HG03354 (cell line): ENCODE data around the gene ZNF23.

Source experiments
- ATAC-seq: cut with Tn5 transposase; IDR thresholded peaks from one replicate; pipeline ENCODE4 v1.9.1; 2021; ENCODE audit warnings: mild to moderate bottlenecking; ENCODE audit not compliant: unreplicated experiment, poor library complexity, severe bottlenecking

The ZNF23 gene

GRCh38 chr16:71430744-71431143 is 31.3 kb downstream of the ZNF23 start:
- ATAC-seq: no peak

GRCh38 chr16:71429581-71429980 is 32.5 kb downstream of the ZNF23 start:
- no peak for ATAC-seq

DNA sequence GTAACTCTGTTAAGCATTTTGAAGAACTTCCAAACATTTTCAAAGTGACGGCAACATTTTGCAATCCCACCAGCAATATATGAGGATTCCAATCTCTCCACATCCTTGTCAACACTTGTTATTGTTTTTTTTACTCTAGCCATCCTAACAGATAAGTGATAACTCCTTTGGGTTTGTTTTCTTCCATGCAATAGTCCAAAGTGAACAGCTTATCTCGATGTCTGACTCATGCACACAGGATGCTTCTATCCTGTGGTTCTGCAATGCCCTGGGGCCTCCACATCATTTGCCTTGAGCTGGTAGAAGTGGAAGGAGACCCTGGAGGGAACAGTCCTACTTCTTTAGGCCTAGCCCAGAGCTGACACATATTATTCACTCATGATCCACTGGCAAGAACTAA is 33.2 kb downstream of the ZNF23 start:
- no peak for ATAC-seq

GRCh38 chr16:71428385-71428784 is 33.7 kb downstream of the ZNF23 start:
- no peak for ATAC-seq

DNA sequence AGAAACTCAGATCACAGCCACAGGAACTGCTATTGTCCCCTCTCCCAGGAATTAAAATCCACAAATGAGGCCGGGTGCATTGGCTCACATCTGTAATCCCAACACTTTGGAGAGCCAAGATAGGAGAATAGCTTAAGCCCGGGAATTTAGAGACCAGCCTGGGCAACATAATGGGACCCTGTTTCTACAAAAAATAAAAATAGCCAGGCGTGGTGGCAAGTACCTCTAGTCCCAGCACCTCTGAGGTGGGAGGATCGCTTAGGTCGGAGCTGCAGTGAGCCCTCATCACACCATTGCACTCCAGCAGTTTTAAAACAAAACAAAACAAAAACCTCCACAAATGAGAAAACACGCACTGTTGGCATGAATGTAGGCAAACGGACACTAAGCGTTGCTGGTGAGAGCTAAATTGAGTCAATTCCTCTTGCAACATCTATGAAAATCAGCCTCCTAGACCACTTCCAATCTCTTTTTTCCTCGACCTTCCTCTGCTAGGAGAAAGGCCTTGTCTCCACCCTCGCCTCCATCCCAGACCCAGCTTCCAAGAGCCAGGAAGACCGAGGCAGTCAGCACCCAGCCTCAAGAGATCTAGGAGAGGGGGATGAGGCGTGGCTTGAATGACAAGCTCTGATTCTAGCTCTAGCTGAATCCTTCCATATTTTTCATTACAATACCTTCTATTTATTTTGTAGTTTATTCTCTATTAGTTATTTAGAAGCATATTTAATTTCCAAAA is 35.0 kb downstream of the ZNF23 start:
- ATAC-seq: peak; percentile 5

DNA sequence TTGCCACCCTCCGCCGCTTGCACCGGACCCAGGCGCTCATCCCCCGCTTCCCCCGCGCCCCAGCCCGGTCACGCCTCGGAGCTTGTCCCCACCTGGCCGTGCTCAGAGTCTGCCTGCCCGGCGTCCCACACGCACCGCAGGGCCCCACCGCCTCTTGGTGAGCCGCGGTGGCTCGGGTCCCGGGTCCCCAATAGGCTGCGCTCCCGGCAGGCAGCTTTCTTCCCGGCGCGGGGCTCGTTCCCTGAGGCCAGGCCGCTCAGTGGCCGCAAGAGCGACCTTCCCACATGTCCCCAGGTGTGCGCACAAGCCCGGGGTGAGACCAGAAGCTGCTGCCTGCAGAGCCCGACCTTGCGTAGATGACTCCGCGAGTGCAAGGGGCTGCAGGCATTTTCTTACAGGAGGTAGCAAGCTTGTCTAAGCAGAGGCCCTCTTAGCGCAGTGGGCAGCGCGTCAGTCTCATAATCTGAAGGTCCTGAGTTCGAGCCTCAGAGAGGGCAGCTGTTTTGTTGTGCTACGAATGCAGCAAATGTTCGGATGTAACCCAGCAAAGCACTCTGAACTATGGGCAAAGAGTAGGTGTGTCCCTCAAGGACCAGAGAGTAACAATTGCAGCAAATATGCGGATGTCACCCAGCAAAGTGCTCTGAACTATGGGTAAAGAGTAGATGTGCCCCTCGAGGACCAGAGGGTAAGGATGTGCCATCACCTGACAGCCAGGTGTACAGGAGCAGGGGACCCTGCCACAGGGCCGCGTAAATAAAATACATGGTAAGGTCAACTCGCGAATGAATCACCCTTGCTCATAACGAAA is 35.8 kb downstream of the ZNF23 start:
- peak; percentile 78 for ATAC-seq

- no peak for ATAC-seq
Observed at GRCh38 chr16:71425746-71426068, 36.3 kb downstream of the ZNF23 start.

DNA sequence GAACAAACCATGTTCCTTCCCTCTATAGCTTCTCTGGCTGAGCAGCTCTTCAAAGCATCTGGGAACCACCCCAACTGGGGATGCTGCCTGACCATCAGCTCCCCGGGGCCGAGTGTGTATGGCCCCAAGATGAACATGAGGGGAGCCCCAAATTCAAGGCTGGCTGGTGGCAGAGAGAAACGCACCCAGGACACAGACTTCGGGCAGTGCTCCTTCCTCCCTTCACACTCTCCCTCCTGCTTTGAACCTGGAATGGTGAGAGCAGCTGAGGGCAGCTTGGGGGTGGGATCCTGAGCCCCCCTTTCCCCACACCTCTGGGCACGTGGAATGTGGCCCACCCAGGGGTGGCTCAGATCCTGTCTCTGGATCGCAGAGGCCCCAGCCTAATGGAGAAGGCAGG is 37.4 kb downstream of the ZNF23 start:
- ATAC-seq: no peak

GRCh38 chr16:71423865-71424264 is 38.2 kb downstream of the ZNF23 start:
- ATAC-seq: no peak

GRCh38 chr16:71423016-71423415 is 39.0 kb downstream of the ZNF23 start:
- no peak for ATAC-seq

- no peak for ATAC-seq
Observed at GRCh38 chr16:71421911-71422310, 40.1 kb downstream of the ZNF23 start.

DNA sequence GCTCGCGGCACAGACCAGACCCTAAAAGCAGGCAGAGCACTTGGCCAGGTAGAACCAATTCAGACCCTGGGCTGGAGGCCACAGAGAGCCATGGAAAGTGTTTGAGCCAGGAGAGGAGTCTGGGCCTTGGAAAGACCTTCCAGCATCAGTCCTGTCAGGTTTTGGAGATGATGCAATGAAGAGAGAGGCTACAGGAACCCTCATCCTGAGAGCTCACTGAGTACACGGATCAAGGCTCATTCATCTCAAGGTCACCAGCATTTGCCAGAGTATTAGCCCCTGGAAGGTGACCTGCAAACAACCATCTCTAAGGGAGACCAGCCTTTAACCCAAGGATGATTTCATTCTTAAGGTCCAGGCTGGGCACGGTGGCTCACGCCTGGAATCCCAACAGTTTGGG is 48.0 kb downstream of the ZNF23 start:
- ATAC-seq: no peak

DNA sequence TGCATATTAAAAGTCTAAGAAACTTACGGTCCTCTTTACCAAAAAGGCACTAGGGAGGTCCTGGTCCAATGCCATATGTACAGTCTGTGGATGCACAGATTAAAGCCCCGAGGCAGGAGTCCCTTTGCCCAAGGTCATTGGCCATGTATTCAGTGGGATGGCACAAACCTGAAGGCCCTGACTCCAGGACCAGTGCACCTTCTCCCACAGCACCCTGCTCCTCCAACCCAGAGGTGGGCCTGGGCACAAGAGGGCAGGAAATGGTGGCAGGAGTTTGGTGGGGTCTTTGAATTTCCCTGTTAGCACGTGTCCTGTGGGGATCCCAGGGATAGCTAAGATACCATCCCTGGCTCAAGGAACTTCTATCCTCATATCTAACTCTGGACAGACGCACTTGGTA is 48.7 kb downstream of the ZNF23 start:
- ATAC-seq: no peak

DNA sequence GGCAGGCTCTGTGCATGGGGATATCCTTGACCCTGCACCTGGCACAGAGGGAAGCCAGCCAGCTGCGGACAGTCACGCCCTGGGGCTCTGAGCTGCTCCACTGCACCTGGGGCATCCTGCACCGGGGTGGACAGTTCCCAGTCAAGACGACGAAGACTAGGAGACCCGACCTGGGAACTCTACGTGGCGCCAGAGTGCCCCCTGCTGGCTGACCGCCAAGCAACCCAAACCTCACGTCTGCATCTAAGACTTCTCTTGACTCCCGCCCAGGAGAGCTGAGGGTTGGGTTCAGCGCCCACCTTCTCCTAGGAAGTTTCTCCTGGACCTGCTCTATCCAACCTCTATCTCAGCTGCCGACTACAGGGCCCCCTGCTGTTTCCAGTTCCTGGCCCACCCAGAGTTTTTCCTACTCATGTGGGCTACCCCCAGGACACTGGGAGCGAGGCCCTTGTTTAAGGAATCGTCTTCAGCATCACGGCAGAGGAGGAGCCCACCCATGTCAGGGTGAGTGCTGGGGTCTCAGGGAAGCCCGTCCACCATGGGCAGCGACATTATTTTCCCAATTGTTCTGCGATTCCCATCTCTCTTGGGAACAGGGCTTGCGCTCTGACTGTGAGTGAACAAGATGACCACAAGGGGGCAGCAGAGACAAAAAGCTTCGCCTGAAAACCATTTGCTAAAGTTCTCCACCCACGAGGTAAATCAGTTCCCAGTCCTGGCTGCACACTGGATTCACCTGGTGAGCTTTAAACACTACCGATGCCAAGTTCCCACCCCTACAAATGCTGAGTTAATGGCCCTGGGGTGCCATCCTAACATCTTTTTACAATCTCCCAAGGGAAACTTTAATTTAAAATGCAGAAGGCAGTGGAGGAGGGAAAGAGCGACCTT is 49.5 kb downstream of the ZNF23 start:
- peak; percentile 58 for ATAC-seq

GRCh38 chr16:71410146-71410545 is 51.9 kb downstream of the ZNF23 start:
- no peak for ATAC-seq

DNA sequence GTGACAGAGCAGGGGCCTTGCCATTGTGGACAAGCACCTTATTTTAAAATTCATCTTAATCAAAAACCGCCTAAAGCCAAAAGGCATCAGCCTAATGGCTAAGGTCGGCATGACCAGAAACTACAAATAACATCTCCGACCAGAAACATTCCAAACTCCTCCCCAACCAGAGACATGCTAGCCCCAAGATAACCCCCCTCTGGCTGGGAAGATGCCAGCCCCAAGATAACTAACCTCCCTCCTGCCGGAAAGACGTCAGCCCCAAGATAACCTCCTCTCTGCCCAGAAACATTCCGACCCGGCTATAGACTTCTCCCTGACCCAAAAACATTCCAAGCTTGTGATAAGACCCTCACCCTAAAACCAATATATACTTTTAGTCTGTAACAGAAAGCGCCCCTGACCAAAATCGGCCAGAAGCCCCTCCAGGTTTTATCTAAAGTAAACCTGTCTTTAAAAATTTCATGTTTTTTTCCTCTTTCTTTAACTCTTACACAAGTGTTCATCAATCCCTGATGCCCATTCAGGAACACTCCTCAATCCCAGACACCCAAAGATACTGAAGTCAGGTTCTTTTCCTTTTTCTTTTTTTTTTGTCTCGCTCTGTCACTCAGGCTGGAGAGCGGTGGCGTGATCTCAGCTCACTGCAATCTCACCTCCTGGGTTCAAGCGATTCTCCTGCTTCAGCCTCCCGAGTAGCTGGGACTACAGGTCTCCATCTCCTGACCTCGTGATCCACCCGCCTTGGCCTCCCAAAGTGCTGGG is 52.9 kb downstream of the ZNF23 start:
- ATAC-seq: no peak

DNA sequence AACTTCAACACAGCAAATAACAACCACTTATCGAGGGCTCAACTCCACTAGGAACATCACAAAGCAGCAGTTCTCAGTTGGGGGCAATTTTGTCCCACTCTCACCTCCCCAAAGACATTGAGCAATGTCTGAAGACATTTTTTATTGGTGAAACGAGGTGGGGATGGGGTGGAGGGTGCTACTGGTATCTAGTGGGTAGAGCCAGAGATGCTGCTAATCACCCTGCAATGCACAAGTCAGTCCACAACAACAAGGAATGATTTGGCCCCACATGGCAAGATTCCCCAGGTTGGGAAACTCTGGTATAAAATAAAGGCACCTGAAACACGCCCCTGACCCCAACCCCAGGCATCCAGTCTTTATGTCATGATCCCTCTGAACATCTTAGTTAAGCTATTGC is 53.5 kb downstream of the ZNF23 start:
- ATAC-seq: no peak

GRCh38 chr16:71407731-71408130 is 54.3 kb downstream of the ZNF23 start:
- no peak for ATAC-seq

DNA sequence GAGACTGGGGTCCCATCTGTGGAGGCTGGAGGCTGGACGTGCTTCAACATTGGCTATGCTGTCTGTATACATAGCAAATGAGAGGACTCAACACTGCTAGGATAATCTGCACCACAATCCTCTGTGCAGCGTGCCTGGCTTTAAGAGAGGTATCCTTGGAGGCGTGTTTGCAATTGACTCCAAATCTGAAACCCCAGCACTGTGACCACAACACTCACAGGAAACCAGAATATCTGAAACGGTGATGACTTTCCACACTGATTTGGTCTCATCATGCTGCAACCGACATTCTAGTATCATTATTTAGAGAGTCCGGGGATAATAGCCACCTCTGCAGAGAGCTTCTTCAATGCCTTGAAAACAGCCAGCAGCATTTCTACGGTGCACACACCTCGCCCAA is 55.3 kb downstream of the ZNF23 start:
- ATAC-seq: no peak

- no peak for ATAC-seq
Observed at GRCh38 chr16:71406316-71406715, 55.7 kb downstream of the ZNF23 start.
